ENCODE data around the gene PLEKHF1.
"Not testable (repeated sequence)": the region's sequence is repeated elsewhere in the genome, so short reads cannot be mapped to it uniquely, and the experiment has no call there.

DNA sequence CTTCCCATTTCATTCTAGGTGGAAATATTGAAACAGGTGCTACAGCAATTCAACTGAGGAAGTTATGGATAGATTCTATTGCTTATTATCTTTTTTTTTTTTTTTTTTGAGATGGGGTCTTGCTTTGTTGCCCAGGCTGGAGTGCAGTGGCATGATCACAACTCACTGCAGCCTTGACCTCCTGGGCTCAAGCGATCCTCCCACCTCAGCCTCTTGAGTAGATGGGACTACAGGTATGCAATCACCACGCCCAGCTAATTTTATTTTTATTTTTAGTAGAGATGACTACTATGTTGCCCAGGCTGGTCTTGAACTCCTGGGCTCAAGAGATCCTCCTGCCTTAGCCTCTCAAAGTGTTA, 44.2 kb downstream of the PLEKHF1 start:
- not testable (repeated sequence) for TF ChIP-seq CTCF (IDR thresholded peaks at IDR 0.05 in 4 of 5, conservative IDR thresholded peaks at IDR 0.05 in 1 of 5); POLR2A (IDR thresholded peaks at IDR 0.05)

All from gastrocnemius medialis (tissue), 4 donors.